Astrocyte of the hippocampus (primary cell): Measurements from ENCODE around the gene ZZZ3.
"Not testable (repeated sequence)": the region's sequence is repeated elsewhere in the genome, so short reads cannot be mapped to it uniquely, and the experiment has no call there.

ENCODE experiments used
- DNase-seq: peaks from one replicate; pipeline ENCODE4 v3.0.0; 2011; ENCODE audit warnings: low read depth, low spot score

ZZZ3 gene

GRCh38 chr1:77682460-77683159 lies at the start of gene ZZZ3:
Gene ZZZ3 (minus strand): TSS chr1:77682658. CDS start chr1:77633354, 49,304 bp downstream.
- peak; percentile 98 for DNase-seq

DNA sequence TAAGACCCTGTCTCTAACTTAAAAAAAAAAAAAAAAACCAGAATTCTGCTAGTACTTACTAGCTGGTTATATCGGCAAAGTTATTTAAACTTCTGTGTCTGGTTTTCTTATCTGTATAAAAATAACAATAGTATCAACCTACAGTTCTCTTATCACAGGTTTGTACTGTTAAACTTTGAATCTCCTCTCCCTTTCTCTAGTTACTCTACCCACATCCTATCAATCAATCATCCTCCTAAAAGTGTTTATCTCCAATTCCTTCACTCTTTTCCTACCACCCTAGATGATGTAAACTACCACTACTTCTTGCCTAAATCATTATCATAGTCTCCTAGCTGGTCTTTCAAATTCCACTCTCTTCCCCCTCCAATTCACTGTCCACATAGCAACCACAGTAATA lies 49.6 kb upstream of the ZZZ3 start:
- no peak for DNase-seq

DNA sequence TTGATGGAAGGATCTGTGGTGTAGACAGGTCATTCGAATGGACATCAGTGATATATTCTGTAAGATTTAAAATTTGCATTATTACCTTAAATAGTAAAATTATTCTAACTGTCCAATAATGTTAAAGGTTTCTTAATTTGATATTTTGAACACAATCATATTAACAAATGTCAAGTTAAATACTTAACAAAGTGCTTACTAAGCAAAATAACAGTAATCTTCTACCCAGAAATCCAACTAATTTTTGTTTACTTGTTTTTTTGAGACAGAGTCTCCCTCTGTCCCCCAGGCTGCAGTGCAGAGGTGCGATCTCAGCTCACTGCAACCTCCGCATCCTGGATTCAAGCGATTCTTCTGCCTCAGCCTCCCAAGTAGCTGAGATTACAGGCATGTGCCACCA lies 43.2 kb upstream of the ZZZ3 start:
- DNase-seq = no peak

DNA sequence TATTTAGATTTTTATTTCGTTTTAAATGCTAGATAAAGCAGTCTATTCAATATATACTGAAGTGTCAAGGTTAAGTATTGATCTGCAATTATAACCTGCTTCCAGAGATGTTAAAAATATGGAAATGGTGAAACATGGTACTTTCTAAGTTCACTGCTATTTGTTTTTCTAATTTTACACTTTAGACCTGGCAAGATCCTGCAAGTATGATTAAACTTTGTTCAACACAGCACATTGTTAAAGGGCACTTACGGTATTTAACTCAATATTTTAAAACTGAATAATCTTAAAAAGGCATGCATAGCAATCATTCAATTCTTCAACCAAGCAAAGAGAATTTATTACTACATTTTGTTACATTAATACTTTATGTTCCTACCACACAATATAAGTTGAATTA lies 35.7 kb upstream of the ZZZ3 start:
- no peak for DNase-seq

DNA sequence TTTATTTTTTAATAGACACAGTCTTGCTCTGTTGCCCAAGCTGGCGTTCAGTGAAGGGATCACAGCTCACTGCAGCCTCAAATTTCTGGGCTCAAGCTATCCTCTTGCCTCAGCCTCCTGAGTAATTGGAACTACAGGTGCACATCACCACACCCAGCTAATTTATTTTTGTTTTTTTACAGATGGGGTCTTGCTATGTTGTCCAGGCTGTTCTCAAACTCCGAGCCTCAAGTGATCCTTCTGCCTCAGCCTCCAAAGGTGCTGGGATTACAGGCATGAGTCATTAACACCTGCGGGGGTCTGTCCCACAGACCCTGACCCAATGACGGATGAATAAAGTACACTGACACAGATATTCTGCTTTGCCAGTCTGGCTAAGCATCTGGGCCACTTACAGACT lies 33.6 kb upstream of the ZZZ3 start:
- no peak for DNase-seq

GRCh38 chr1:77709727-77710126 lies 27.3 kb upstream of the ZZZ3 start:
- no peak for DNase-seq

DNA sequence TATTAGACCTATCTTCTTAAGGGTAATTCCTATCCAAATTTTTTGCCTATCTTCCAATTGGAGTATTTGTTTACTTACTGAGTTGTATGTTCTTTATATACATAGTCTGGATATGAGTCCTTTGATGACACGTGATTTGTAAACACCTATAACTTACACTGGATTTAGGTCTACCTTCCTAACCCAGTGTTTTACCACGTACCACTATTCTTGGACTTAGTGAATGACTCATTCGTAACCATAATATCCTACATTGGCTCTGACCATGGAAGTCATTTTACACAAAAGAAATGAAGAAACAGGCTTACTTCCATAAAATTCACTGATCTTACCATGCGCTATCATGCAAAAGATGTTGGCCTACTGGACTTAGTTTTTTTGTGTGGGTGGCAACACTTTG lies 23.9 kb upstream of the ZZZ3 start:
- no peak for DNase-seq

DNA sequence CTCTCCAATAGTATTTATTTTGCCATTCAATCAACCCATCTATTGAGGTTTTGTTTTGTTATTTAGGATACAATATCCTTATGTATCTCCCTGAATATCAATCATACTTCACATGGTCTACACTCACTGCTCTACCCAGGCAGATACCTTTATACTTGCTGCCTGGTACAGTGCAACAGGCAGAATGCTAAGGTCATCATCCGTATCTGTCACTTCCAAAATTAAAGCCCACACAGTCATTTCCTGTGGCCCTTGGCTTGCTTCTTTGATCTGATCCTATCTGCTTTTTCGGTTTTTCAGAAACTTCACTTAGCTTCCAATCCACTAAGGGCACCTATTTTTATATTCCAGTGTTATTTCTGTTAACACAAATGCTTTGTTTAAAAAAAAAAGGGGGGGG lies 22.3 kb upstream of the ZZZ3 start:
- DNase-seq = no peak

DNA sequence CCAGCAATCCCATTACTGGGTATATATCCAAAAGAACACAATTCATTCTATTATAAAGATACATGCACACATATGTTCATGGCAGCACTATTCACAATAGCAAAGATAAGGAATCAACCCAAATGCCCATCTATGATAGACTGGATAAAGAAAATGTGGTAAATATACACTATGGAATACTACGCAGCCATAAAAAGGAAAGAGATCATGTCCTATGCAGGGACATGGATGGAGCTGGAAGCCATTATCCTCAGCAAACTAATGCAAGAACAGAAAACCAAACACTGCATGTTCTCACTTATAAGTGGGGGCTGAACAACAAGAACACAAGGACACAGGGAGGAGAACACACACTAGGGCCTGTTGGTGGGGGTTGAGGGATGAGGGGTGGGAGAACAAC lies 17.2 kb upstream of the ZZZ3 start:
- DNase-seq = not testable (repeated sequence)

- DNase-seq = no peak
These were observed 15.0 kb upstream of the ZZZ3 start for GRCh38 chr1:77697441-77697840.

- DNase-seq = no peak
These were observed 6.5 kb upstream of the ZZZ3 start for GRCh38 chr1:77688939-77689338.

DNA sequence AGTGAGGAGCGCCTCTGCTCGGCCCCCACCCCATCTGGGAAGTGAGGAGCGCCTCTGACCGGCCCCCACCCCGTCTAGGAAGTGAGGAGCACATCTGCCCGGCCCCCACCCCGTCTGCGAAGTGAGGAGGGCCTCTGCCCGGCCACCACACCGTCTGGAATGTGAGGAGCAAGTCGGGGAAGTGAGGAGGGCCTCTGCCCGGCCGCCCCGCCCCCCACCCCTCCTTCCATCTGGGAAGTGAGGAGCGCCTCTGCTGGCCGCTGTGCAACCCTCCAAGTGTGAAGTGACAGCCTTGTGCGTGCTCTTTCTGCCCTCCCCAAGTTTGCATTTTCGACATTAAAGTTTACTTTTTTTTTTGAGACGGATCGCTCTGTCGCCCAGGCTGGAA lies 5.1 kb upstream of the ZZZ3 start:
- DNase-seq = peak; percentile 23

- no peak for DNase-seq
These were observed 4.5 kb upstream of the ZZZ3 start for GRCh38 chr1:77686796-77687518.

- DNase-seq = peak; percentile 98
These were observed 996 bp upstream of the ZZZ3 start for GRCh38 chr1:77683160-77684148.

GRCh38 chr1:77680173-77680572 lies 2.3 kb downstream of the ZZZ3 start:
- DNase-seq = no peak

- no peak for DNase-seq
These were observed 3.5 kb downstream of the ZZZ3 start for GRCh38 chr1:77678660-77679610.

GRCh38 chr1:77674807-77675206 lies 7.7 kb downstream of the ZZZ3 start:
- not testable (repeated sequence) for DNase-seq

DNA sequence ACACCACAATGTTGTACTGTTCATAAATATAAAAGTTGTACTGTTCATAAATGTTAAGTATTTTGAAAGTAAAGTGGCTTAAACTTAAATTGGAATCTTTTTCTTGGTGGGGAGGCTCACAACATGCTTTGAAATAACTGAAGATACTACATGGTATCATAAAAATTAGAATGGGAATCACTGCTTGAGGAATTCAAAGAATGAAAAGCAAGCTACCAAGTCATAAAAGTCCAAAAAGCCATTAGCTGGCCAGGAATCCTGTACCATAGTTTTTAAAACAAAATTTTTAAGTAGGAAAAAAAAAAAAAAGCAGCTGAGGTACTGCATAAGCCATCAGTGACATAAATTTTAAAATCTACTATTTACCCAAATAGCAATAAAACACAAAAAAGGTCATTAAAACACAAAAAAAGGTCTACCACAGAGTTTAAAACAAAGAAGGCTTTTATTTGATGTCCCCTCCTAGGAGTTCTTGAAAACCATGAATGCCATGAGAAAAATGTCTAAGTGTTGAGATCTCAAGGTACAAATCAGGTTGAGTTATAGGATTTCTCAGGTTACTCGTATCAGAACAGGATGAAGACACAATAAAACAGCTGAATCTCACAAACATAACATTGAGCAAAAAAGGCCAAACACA lies 8.6 kb downstream of the ZZZ3 start:
- DNase-seq = no peak

DNA sequence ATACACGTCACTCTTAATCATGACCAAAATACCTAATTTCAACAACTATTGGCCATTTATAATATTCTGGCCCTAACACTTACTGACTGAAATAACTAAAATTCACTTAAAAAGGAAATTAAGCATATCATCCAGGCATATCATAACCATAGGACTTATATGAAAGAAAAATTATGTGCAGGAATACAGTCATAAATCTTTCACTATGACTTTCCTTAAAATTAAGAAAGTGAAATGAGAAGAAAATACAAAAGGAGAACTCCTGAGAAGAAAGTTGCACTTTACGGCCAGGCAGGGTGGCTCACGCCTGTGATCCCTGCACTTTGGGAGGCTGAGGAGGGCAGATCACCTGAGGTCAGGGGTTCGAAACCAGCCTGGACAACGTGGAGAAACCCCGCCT lies 9.4 kb downstream of the ZZZ3 start:
- DNase-seq = no peak

DNA sequence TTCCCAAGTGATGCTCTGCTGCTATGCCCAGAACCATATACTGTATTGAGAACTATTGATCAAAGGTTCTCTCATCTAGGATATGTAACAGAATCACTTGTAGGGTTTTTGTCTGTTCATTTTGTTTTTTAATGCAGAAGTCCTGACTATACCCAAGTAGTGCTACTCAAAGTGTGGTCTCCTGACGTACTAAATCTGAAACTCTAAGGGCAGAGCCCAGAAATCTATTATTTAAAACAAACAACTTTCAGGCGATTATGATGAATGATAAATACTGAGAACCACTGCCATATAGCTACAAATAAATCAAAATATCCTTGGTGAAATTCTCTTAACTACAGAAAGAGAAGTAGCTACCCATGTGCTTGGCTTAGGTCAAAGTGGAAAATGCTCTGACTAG lies 10.1 kb downstream of the ZZZ3 start:
- DNase-seq = no peak

- peak; percentile 16 for DNase-seq
These were observed 10.6 kb downstream of the ZZZ3 start for GRCh38 chr1:77671836-77672235.
